Adrenal gland (tissue), 12 donors: Measurements from ENCODE around the gene GZMA. TPM values are rescaled to one million over a fixed set of nuclear protein-coding genes. Genes with fewer than 3 reads are reported as not detected.

Source experiments
- DNase-seq, 7 donors: peaks; one replicate each; pipeline ENCODE4 v3.0.0-alpha.2; 2019 to 2020
- H3K27ac ChIP-seq, 5 donors: fragments of 200-600 bp; sonication (generic) in 4 of 5; 1 replicate in 3 of 5; 2 replicates in 2 of 5; pipeline versions ENCODE4 v1.5.1 to v1.8.0; 2016 to 2020; ENCODE audit warnings: mild to moderate bottlenecking in 1 of 5
- H3K27me3 ChIP-seq: fragments of 200-600 bp; 2 replicates; pipeline ENCODE4 v1.8.0; 2021
- H3K36me3 ChIP-seq, 2 donors: fragments of 200-600 bp; replicated peaks in 1 of 2; 1 replicate in 1 of 2; 2 replicates in 1 of 2; pipeline versions ENCODE4 v1.5.1 to v1.8.0; 2018 to 2022
- H3K4me1 ChIP-seq, 2 donors: fragments of 200-600 bp; replicated peaks in 1 of 2; 1 replicate in 1 of 2; 2 replicates in 1 of 2; pipeline versions ENCODE4 v1.5.1 to v1.8.0; 2018 to 2021
- H3K4me3 ChIP-seq, 4 donors: fragments of 200-600 bp; sonication (generic) in 3 of 4; one replicate each; pipeline ENCODE4 v1.5.1; 2016 to 2018
- H3K9me3 ChIP-seq, 3 donors: fragments of 200-600 bp; sonication (generic) in 1 of 3; replicated peaks in 1 of 3; 1 replicate in 2 of 3; 2 replicates in 1 of 3; pipeline versions ENCODE4 v1.5.1 to v1.8.0; 2016 to 2021
- POLR2A ChIP-seq, 2 donors: fragments of 450-650 bp; IDR thresholded peaks; one replicate each; pipeline ENCODE4 v1.6.1; 2017; ENCODE audit warnings: antibody characterized with exemption in 2 of 2, mild to moderate bottlenecking in 2 of 2, moderate library complexity in 1 of 2
- WGBS, 4 donors: extraction: QIAGEN DNeasy Blood & Tissue Kit in 2 of 4; methylation state at CpG; one replicate each; pipeline versions ENCODE4 v1.1.5 to v1.1.7; 2013 to 2017; 5-methylcytosine and 5-hydroxymethylcytosine counted together
- intact Hi-C, 2 donors: fragments of 100-400 bp; cut with DNase I; formaldehyde crosslinking; loops; one replicate each; pipeline versions ENCODE4 v1.14.1 to v1.15.0; 2022 to 2023
- polyA plus RNA-seq, 3 donors: library from polyadenylated mRNA; stranded (reverse); fragments of 200-250 nt in 2 of 3; fragments of 350-450 nt in 1 of 3; fragmentation: Illumina TruSeq in 1 of 3; extraction: RNeasy Lipid Tissue Mini Kit (QIAGEN cat#74804) in 1 of 3; gene quantifications; one replicate each; pipeline ENCODE4 v1.2.3, GENCODE V29; 2013 to 2014
- total RNA-seq, 9 donors: library from RNA; depleted of rRNA in 4 of 9; stranded (reverse); fragments of >200 nt in 4 of 9; fragments of 120-200 nt in 1 of 9; fragmentation: NEBNext Ultra II Directional in 1 of 9; extraction: Animal tissue kit (Norgen Biotek cat#: 25700) in 1 of 9; gene quantifications; one replicate each; pipeline versions ENCODE4 v1.1.0 to v1.2.4, GENCODE V29; 2013 to 2023
- TF ChIP-seq, protein P1 (sequence below), 6 experiments: fragments of 450-650 bp in 4 of 6; fragments of 200-600 bp in 2 of 6; sonication (generic) in 1 of 6; IDR thresholded peaks; 1 replicate in 5 of 6; 2 replicates in 1 of 6; pipeline versions ENCODE4 v1.5.1 to v1.8.0; 2016 to 2021; ENCODE audit warnings: antibody characterized with exemption in 6 of 6, mild to moderate bottlenecking in 2 of 6, moderate library complexity in 1 of 6
- donor health status: healthy with polysubstance abuse.
- donor health status: Bipolar disorder and iron deficiency.
- donor health status: DM: yes; HTN: yes; CAD: no.
- donor health status: DM: no; HTN: no; CAD: no.
- donor health status: DM: no; HTN: no; CAD: no.
- donor health status: DM: yes; HTN: yes; CAD: no.

Gene GZMA
- total and polyA plus RNA-seq, 12 donors = 0.39 to 9.7 (median 1.9) TPM; not detected in 2

- DNase-seq = no peak
- 79 to 84% (median 82%) methylated on average over 5 of the region's 5 CpGs for WGBS, 4 donors
- Histone ChIP-seq H3K4me3 (no peak overlapping the region), H3K4me1 (no peaks in the 10 kb centered on the region), H3K27me3 (no peaks in the 10 kb centered on the region), H3K36me3 (no peaks in the 10 kb centered on the region), H3K27ac (no peak overlapping the region), H3K9me3 (peaks cover 0 to 4% (median 0%) of the 10 kb centered on the region in 3 donors)
- intact Hi-C loops = no loop called here
- TF ChIP-seq POLR2A (IDR thresholded peaks at IDR 0.05) = no peak
- TF ChIP-seq, protein P1, sequence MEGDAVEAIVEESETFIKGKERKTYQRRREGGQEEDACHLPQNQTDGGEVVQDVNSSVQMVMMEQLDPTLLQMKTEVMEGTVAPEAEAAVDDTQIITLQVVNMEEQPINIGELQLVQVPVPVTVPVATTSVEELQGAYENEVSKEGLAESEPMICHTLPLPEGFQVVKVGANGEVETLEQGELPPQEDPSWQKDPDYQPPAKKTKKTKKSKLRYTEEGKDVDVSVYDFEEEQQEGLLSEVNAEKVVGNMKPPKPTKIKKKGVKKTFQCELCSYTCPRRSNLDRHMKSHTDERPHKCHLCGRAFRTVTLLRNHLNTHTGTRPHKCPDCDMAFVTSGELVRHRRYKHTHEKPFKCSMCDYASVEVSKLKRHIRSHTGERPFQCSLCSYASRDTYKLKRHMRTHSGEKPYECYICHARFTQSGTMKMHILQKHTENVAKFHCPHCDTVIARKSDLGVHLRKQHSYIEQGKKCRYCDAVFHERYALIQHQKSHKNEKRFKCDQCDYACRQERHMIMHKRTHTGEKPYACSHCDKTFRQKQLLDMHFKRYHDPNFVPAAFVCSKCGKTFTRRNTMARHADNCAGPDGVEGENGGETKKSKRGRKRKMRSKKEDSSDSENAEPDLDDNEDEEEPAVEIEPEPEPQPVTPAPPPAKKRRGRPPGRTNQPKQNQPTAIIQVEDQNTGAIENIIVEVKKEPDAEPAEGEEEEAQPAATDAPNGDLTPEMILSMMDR (IDR thresholded peaks at IDR 0.05) = no peak
Observed at GRCh38 chr5:55134053-55134722, 31.7 kb downstream of the GZMA start.

DNA sequence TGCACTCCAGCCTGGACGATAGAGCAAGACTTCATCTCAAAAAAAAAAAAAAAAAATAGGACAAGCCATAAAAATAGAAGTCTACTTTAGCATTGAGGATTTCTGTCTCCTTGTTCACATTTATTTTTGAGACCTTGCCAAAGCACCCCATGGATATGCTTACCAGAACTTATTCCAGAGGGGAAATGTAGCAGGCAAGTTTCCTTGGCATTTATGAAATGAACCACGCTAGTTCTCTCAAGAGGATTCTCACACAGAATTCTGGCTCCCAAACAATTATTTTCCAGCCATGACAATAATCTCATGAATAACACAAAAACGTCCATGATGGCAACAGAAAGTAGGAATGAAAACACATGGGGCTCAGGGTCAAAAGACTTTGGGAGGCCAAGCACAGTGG is 34.1 kb downstream of the GZMA start:
- Histone ChIP-seq H3K27ac (no peak overlapping the region), H3K27me3 (no peaks in the 10 kb centered on the region), H3K4me3 (no peak overlapping the region), H3K36me3 (no peaks in the 10 kb centered on the region), H3K4me1 (no peaks in the 10 kb centered on the region), H3K9me3 (no peaks in the 10 kb centered on the region)
- 58 to 65% (median 61%) methylated on average over 3 of the region's 3 CpGs for WGBS, 4 donors
- TF ChIP-seq, protein P1 (IDR thresholded peaks at IDR 0.05) = no peak
- no peak for TF ChIP-seq POLR2A (IDR thresholded peaks at IDR 0.05)
- no peak for DNase-seq
- intact Hi-C loops = no loop called here

GRCh38 chr5:55140908-55141665 is 38.6 kb downstream of the GZMA start:
- no peaks in the 10 kb centered on the region for H3K4me1 ChIP-seq
- no peaks in the 10 kb centered on the region for H3K9me3 ChIP-seq
- no peaks in the 10 kb centered on the region for H3K27me3 ChIP-seq
- no peak for TF ChIP-seq POLR2A (IDR thresholded peaks at IDR 0.05)
- TF ChIP-seq, protein P1 (IDR thresholded peaks at IDR 0.05) = no peak
- WGBS, 4 donors = 69 to 77% (median 73%) methylated on average over 9 of the region's 9 CpGs
- intact Hi-C loops = loop anchor here in 1 of 2 donors (10.0 kb wide), 1 partner anchor 196 kb away; no protein-coding TSS in a partner anchor
- no peaks in the 10 kb centered on the region for H3K36me3 ChIP-seq
- DNase-seq = no peak
- no peak overlapping the region for H3K4me3 ChIP-seq
- H3K27ac ChIP-seq = no peak overlapping the region

DNA sequence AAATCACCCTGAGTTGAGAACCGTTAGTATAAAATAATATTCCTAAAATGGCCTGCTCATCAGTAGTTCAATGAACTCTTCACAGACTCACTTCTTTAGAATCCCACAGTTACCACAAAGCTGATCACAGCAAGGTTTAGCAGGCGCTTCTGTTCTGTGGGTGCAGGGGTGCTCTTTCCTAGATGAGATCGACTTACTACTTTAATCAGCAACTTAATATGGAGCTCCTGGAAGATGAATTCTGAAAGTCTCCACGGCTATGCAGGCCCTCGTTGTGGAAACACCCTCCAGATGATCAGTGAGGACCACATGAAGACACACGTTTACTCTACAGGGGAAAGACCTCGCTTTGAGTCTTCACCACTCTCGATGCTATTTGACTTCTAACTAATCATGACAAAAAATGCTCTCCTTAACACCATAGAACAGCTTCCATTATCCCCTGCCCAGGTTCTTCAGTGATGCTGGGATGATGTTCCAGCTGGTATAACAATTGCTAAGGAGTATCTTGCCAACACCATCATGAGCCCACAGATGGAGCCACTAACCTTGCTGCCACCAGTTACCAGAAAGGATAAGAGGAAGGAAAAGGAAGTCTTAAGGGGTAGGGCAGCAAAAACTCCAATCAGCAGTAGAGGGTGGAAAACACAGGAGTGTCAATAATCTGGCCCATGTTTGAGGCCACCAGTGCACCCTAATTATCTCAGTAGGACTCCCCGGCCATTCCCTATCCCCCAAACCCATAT is 39.7 kb downstream of the GZMA start:
- Histone ChIP-seq H3K4me1 (peaks cover 0 to 4% of the 10 kb centered on the region in 2 donors), H3K27me3 (no peaks in the 10 kb centered on the region), H3K9me3 (no peaks in the 10 kb centered on the region), H3K27ac (no peak overlapping the region), H3K4me3 (no peak overlapping the region), H3K36me3 (no peaks in the 10 kb centered on the region)
- intact Hi-C loops = loop anchor here in 1 of 2 donors (10.0 kb wide), 1 partner anchor 197 kb away; no protein-coding TSS in a partner anchor
- WGBS, 4 donors = 84 to 90% (median 86%) methylated on average over 9 of the region's 9 CpGs
- no peak for DNase-seq
- TF ChIP-seq POLR2A (IDR thresholded peaks at IDR 0.05) = no peak
- TF ChIP-seq, protein P1 (IDR thresholded peaks at IDR 0.05) = no peak
